ENCODE measurements around the gene POLL.

POLL gene

GRCh38 chr10:101560298-101561067 is 27.6 kb downstream of the POLL start:
- DNase-seq (ENCODE audit: low spot score): no peak

GRCh38 chr10:101559596-101560297 is 28.3 kb downstream of the POLL start:
- DNase-seq (ENCODE audit: low spot score): no peak

GRCh38 chr10:101558671-101559595 is 29.1 kb downstream of the POLL start:
- no peak for DNase-seq (ENCODE audit: low spot score)

GRCh38 chr10:101558204-101558603 is 29.9 kb downstream of the POLL start:
- DNase-seq (ENCODE audit: low spot score): no peak

- DNase-seq (ENCODE audit: low spot score): no peak
These were observed 30.5 kb downstream of the POLL start for GRCh38 chr10:101557541-101557940.

GRCh38 chr10:101552442-101552841 is 35.6 kb downstream of the POLL start:
- DNase-seq (ENCODE audit: low spot score): no peak

- no peak for DNase-seq (ENCODE audit: low spot score)
These were observed 37.1 kb downstream of the POLL start for GRCh38 chr10:101550965-101551364.

- DNase-seq (ENCODE audit: low spot score): no peak
These were observed 42.2 kb downstream of the POLL start for GRCh38 chr10:101545898-101546297.

GRCh38 chr10:101538446-101538845 is 49.6 kb downstream of the POLL start:
- DNase-seq (ENCODE audit: low spot score): no peak

GRCh38 chr10:101536800-101537199 is 51.3 kb downstream of the POLL start:
- peak; percentile 35 for DNase-seq (ENCODE audit: low spot score)

GRCh38 chr10:101535949-101536348 is 52.1 kb downstream of the POLL start:
- DNase-seq (ENCODE audit: low spot score): no peak

- no peak for DNase-seq (ENCODE audit: low spot score)
These were observed 58.1 kb downstream of the POLL start for GRCh38 chr10:101529725-101530553.

GRCh38 chr10:101529207-101529606 is 58.9 kb downstream of the POLL start:
- DNase-seq (ENCODE audit: low spot score): no peak

Data from GM03348 (cell line).